ENCODE measurements around the gene EIF2B1. TPM values are rescaled to one million over a fixed set of nuclear protein-coding genes. Genes with fewer than 3 reads are reported as not detected.

Gene EIF2B1
- total and polyA plus RNA-seq, 9 of the 15 experiments (the other 6 are each of a cell fraction or from before 2014, with no cell fraction given) = 35.7 to 195 (median 67.8) TPM

GRCh38 chr12:123633379-123634141 is at the start of gene EIF2B1, which contains the start of gene GTF2H3 (continued):
- no peak for TF ChIP-seq SAFB (IDR thresholded peaks at IDR 0.05; ENCODE audit: borderline replicate concordance, low read depth, low read length)
- no peak for TF ChIP-seq CHD7 (IDR thresholded peaks at IDR 0.05; ENCODE audit: low read depth, low read length)
- TF ChIP-seq CTCF (IDR thresholded peaks at IDR 0.05 in 2 of 3, conservative IDR thresholded peaks at IDR 0.05 in 1 of 3; ENCODE audit: insufficient read depth in 2 of 3, low read depth in 1 of 3, low read length in 3 of 3) = 0 out of 6 replicates have a peak, but pooled peaks of 1 of the 3 experiments have one; percentile 16
- TF ChIP-seq GTF2B (IDR thresholded peaks at IDR 0.05; ENCODE audit: extremely low read depth, insufficient read length) = no peak
- no peak for TF ChIP-seq ASH1L (IDR thresholded peaks at IDR 0.05; ENCODE audit: borderline replicate concordance, low read depth, partially characterized antibody)
- TF ChIP-seq ZNF282 (CRISPR knock-in tag; IDR thresholded peaks at IDR 0.05) = no peak
- peak; percentile 94 for TF ChIP-seq KHSRP (IDR thresholded peaks at IDR 0.05)
- no peak for TF ChIP-seq ZBED1 (IDR thresholded peaks at IDR 0.05)
- peak; percentile 81 for TF ChIP-seq JUND (IDR thresholded peaks at IDR 0.05; ENCODE audit: borderline replicate concordance, low read depth, low read length)
- TF ChIP-seq JUND (tag; IDR thresholded peaks at IDR 0.05; ENCODE audit: borderline replicate concordance, low read depth, low read length) = peak; percentile 42; the same call in 1 of the 3 replicates
- TF ChIP-seq CBX3 (IDR thresholded peaks at IDR 0.05; ENCODE audit: borderline replicate concordance in 1 of 2, low read length in 2 of 2) = peak in 1 of 2 experiments; percentile 48; a peak in 1 of 3 replicates
- peak; percentile 45 for TF ChIP-seq TOE1 (IDR thresholded peaks at IDR 0.05; ENCODE audit: borderline replicate concordance)
- no peak for TF ChIP-seq TOE1 (CRISPR knock-in tag; IDR thresholded peaks at IDR 0.05; ENCODE audit: borderline replicate concordance, low read depth)
